Measurements from ENCODE around the gene ASCC3.

DNA sequence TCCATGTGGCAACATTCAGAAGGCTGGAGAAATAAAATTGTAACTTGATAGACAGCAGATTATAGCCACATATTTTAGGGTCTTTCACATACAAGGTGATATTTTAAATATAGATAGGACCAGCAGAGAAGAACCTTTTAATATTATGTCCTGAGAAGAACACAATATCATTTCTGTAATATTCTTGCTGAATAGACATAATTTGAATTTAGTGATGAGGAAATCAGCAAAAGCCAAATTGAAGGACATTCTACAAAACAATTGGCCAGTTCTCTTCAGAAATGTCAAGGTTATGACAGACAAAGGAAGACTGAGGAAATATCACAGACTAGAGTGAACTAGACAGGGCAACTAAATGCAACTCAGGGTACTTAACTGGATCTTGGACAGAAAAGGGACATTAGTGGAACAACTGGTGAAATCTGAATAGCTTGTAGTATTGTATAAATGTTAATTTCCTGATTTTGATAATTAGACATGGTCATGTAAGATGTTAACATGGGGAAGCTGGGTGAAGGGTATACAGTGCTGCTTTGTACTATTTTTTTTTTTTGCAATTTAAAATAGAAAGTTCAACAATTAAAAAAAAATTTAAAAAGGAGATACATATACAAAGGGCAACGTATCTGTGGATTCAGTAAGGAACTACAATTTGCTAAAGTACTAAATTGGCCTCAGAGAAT lies 281.9 kb downstream of the ASCC3 start:
- TF ChIP-seq, protein P1, sequence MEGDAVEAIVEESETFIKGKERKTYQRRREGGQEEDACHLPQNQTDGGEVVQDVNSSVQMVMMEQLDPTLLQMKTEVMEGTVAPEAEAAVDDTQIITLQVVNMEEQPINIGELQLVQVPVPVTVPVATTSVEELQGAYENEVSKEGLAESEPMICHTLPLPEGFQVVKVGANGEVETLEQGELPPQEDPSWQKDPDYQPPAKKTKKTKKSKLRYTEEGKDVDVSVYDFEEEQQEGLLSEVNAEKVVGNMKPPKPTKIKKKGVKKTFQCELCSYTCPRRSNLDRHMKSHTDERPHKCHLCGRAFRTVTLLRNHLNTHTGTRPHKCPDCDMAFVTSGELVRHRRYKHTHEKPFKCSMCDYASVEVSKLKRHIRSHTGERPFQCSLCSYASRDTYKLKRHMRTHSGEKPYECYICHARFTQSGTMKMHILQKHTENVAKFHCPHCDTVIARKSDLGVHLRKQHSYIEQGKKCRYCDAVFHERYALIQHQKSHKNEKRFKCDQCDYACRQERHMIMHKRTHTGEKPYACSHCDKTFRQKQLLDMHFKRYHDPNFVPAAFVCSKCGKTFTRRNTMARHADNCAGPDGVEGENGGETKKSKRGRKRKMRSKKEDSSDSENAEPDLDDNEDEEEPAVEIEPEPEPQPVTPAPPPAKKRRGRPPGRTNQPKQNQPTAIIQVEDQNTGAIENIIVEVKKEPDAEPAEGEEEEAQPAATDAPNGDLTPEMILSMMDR (IDR thresholded peaks at IDR 0.05) = no peak
- TF ChIP-seq POLR2A (IDR thresholded peaks at IDR 0.05) = no peak

All from lower leg skin (tissue), 3 donors.